H1 (cell line): ENCODE results near the gene MCF2L. TPM values are rescaled to one million over a fixed set of nuclear protein-coding genes. Genes with fewer than 3 reads are reported as not detected.

ENCODE experiments used
- CTCF ChIA-PET: fragments of 300-600 bp; sonication (Branson Sonifier 250); formaldehyde crosslinking; loops from one replicate; lab custom pipeline; 2021; ENCODE audit not compliant: partially characterized antibody; lab: Charles Lee
- POLR2A ChIA-PET: fragments of 300-600 bp; sonication (Branson Sonifier 250); formaldehyde crosslinking; loops from one replicate; lab custom pipeline; 2021; ENCODE audit warnings: inconsistent platforms; ENCODE audit not compliant: partially characterized antibody; lab: Charles Lee
- DNase-seq, 2 experiments: peaks; one replicate each; pipeline versions ENCODE4 v3.0.0 to v3.0.0-alpha.2; 2010 to 2022; ENCODE audit warnings: low spot score in 2 of 2, low read depth in 1 of 2, mixed read lengths in 1 of 2
- FAIRE-seq: peaks from 2 replicates; lab custom pipeline; 2011; peaks lifted over from hg19 to GRCh38; lab: Jason Lieb, UNC
- H2AFZ ChIP-seq: 2 replicates; pipeline ENCODE4 v1.8.1; 2012; ENCODE audit warnings: low read length, inconsistent platforms
- H2AK5ac ChIP-seq: 2 replicates; pipeline ENCODE4 v1.6.1; 2013; ENCODE audit warnings: low read depth, low read length
- H2BK120ac ChIP-seq: replicated peaks from 2 replicates; pipeline ENCODE3; 2013; ENCODE audit warnings: low read depth, low read length, inconsistent platforms
- H2BK12ac ChIP-seq: 2 replicates; pipeline ENCODE4 v1.6.1; 2013; ENCODE audit warnings: low read depth, low read length
- H2BK15ac ChIP-seq: 2 replicates; pipeline ENCODE4 v1.6.1; 2013; ENCODE audit warnings: low read length
- H2BK20ac ChIP-seq: 2 replicates; pipeline ENCODE4 v1.6.1; 2013; ENCODE audit warnings: low read length
- H2BK5ac ChIP-seq: 2 replicates; pipeline ENCODE4 v1.6.1; 2013; ENCODE audit warnings: low read depth, low read length
- H3K14ac ChIP-seq: 2 replicates; pipeline ENCODE4 v1.6.1; 2013; ENCODE audit warnings: inconsistent platforms; ENCODE audit not compliant: insufficient read length
- H3K18ac ChIP-seq: 2 replicates; pipeline ENCODE4 v1.6.1; 2013; ENCODE audit warnings: low read length; ENCODE audit errors: extremely low read depth
- H3K23ac ChIP-seq: 2 replicates; pipeline ENCODE4 v1.6.1; 2013; ENCODE audit warnings: inconsistent platforms; ENCODE audit not compliant: insufficient read length
- H3K23me2 ChIP-seq: 2 replicates; pipeline ENCODE4 v1.6.1; 2013; ENCODE audit warnings: low read depth, low read length
- H3K27ac ChIP-seq: 2 replicates; pipeline ENCODE4 v1.6.1; 2011; ENCODE audit warnings: low read depth, low read length, inconsistent platforms
- H3K27me3 ChIP-seq, 4 experiments: replicated peaks in 1 of 4; 1 replicate in 1 of 4; 2 replicates in 3 of 4; pipeline versions ENCODE4 v1.6.1 to v1.8.1; 2011 to 2013; ENCODE audit warnings: low read length in 3 of 4, mild to moderate bottlenecking in 3 of 4, inconsistent platforms in 2 of 4, mixed read lengths in 2 of 4, moderate library complexity in 1 of 4; ENCODE audit not compliant: control insufficient read depth in 3 of 4, insufficient read depth in 3 of 4; ENCODE audit errors: extremely low read depth in 1 of 4
- H3K36me3 ChIP-seq, 4 experiments: 2 replicates each; pipeline versions ENCODE4 v1.6.1 to v1.8.1; 2011 to 2013; ENCODE audit warnings: mild to moderate bottlenecking in 4 of 4, low read length in 3 of 4, moderate library complexity in 2 of 4, control low read depth in 1 of 4, inconsistent platforms in 1 of 4; ENCODE audit not compliant: insufficient read depth in 4 of 4, control insufficient read depth in 2 of 4
- H3K4ac ChIP-seq: replicated peaks from 2 replicates; pipeline ENCODE3; 2013; ENCODE audit warnings: low read length, low read depth, mixed read lengths, inconsistent platforms; ENCODE audit not compliant: insufficient read length
- H3K4me1 ChIP-seq, 4 experiments: replicated peaks in 1 of 4; 1 replicate in 1 of 4; 2 replicates in 3 of 4; pipeline versions ENCODE4 v1.6.1 to v1.8.1; 2011 to 2013; ENCODE audit warnings: low read length in 3 of 4, inconsistent platforms in 2 of 4, mixed read lengths in 1 of 4; ENCODE audit not compliant: insufficient read depth in 4 of 4, control insufficient read depth in 3 of 4
- H3K4me2 ChIP-seq, 2 experiments: 2 replicates each; pipeline versions ENCODE4 v1.6.1 to v1.8.1; 2011 to 2013; ENCODE audit warnings: low read depth in 2 of 2, low read length in 2 of 2, control low read depth in 1 of 2, inconsistent platforms in 1 of 2, mild to moderate bottlenecking in 1 of 2; ENCODE audit not compliant: insufficient read depth in 1 of 2
- H3K4me3 ChIP-seq, 4 experiments: fragments of 200-600, 300-600 bp in 1 of 4; sonication (generic), shearing (Covaris generic), sonication (Bioruptor Twin) in 1 of 4; 2 replicates each; pipeline versions ENCODE4 v1.5.1 to v1.8.1; 2011 to 2016; ENCODE audit warnings: low read length in 4 of 4, low read depth in 3 of 4, control low read depth in 2 of 4, inconsistent platforms in 2 of 4, mild to moderate bottlenecking in 2 of 4, mixed read lengths in 1 of 4, moderate library complexity in 1 of 4; ENCODE audit not compliant: insufficient read depth in 2 of 4; ENCODE audit errors: extremely low read depth in 1 of 4
- H3K56ac ChIP-seq: replicated peaks from 2 replicates; pipeline ENCODE3; 2013; ENCODE audit warnings: low read depth, mild to moderate bottlenecking, mixed read lengths, low read length, inconsistent platforms; ENCODE audit not compliant: insufficient read length
- H3K79me1 ChIP-seq: 2 replicates; pipeline ENCODE4 v1.6.1; 2013; ENCODE audit warnings: low read depth, low read length, control low read depth
- H3K79me2 ChIP-seq, 2 experiments: 2 replicates each; pipeline versions ENCODE4 v1.6.1 to v1.8.1; 2012 to 2013; ENCODE audit warnings: low read length in 2 of 2, mild to moderate bottlenecking in 2 of 2, inconsistent platforms in 1 of 2; ENCODE audit not compliant: insufficient read depth in 2 of 2, control insufficient read depth in 1 of 2
- H3K9ac ChIP-seq, 4 experiments: replicated peaks in 1 of 4; 1 replicate in 1 of 4; 2 replicates in 3 of 4; pipeline versions ENCODE4 v1.6.1 to v1.8.1; 2011 to 2013; ENCODE audit warnings: low read depth in 3 of 4, low read length in 3 of 4, control low read depth in 2 of 4, mild to moderate bottlenecking in 2 of 4, moderate library complexity in 2 of 4, inconsistent platforms in 1 of 4; ENCODE audit errors: extremely low read depth in 1 of 4
- H3K9me3 ChIP-seq, 2 experiments: 2 replicates each; pipeline versions ENCODE4 v1.6.1 to v1.8.1; 2012 to 2013; ENCODE audit warnings: mild to moderate bottlenecking in 2 of 2, moderate library complexity in 2 of 2, control low read depth in 1 of 2, inconsistent platforms in 1 of 2, low read depth in 1 of 2, low read length in 1 of 2, mixed read lengths in 1 of 2; ENCODE audit not compliant: insufficient read depth in 2 of 2
- H4K20me1 ChIP-seq, 2 experiments: replicated peaks in 1 of 2; 2 replicates each; pipeline versions ENCODE3 to v1.8.1; 2011 to 2013; ENCODE audit warnings: inconsistent platforms in 2 of 2, low read length in 2 of 2, mild to moderate bottlenecking in 1 of 2; ENCODE audit not compliant: insufficient read depth in 2 of 2, control insufficient read depth in 1 of 2
- H4K5ac ChIP-seq: 2 replicates; pipeline ENCODE4 v1.6.1; 2013; ENCODE audit warnings: low read length, low read depth, mixed read lengths, inconsistent platforms; ENCODE audit not compliant: insufficient read length
- H4K8ac ChIP-seq: 2 replicates; pipeline ENCODE4 v1.8.0; 2013; ENCODE audit warnings: mild to moderate bottlenecking, moderate library complexity, low read length, inconsistent platforms; ENCODE audit not compliant: insufficient read depth; ENCODE audit errors: extremely low read depth
- H4K91ac ChIP-seq: replicated peaks from 2 replicates; pipeline ENCODE3; 2013; ENCODE audit warnings: low read length, mixed read lengths, inconsistent platforms; ENCODE audit not compliant: insufficient read length
- SIX5 ChIP-seq: IDR thresholded peaks from 2 replicates; pipeline ENCODE4 v1.6.1; 2011; ENCODE audit warnings: mild to moderate bottlenecking, low read depth, low read length
- WGBS, 2 experiments: shearing (Covaris generic) in 1 of 2; methylation state at CpG; one replicate each; pipeline versions ENCODE4 v1.1.6 to v1.1.7; 2013 to 2015; ENCODE audit warnings: low lambda C conversion rate in 2 of 2, mixed read lengths in 2 of 2, inconsistent platforms in 1 of 2, low coverage in 1 of 2, missing lambda C conversion rate in 1 of 2; ENCODE audit not compliant: insufficient replicate concordance in 2 of 2, insufficient coverage in 1 of 2, insufficient read length in 1 of 2; ENCODE audit errors: extremely low coverage in 1 of 2, missing lambda C conversion rate in 1 of 2; 5-methylcytosine and 5-hydroxymethylcytosine counted together
- polyA plus RNA-seq, 7 experiments: library from polyadenylated mRNA; depleted of rRNA in 3 of 7; stranded (reverse) in 5 of 7; unstranded in 2 of 7; fragments of >200 nt in 5 of 7; fragments of 200-250 nt in 2 of 7; gene quantifications; 1 replicate in 5 of 7; 2 replicates in 1 of 7; 4 replicates in 1 of 7; pipeline versions ENCODE4 v1.2.1 to v1.2.3, GENCODE V29; 2011 to 2013; ENCODE audit warnings: missing spikeins in 2 of 7, mixed read lengths in 2 of 7
- total RNA-seq: library from RNA; stranded (reverse); fragmentation: NEBNext Ultra II Directional; extraction: Animal tissue kit (Norgen Biotek cat#: 25700); gene quantifications from 2 replicates; pipeline ENCODE4 v1.2.1, GENCODE V29; 2021

The MCF2L gene
- total and polyA plus RNA-seq, 2 of the 8 experiments (the other 6 are each of a cell fraction or from before 2014, with no cell fraction given): 10.1 to 24.4 TPM

DNA sequence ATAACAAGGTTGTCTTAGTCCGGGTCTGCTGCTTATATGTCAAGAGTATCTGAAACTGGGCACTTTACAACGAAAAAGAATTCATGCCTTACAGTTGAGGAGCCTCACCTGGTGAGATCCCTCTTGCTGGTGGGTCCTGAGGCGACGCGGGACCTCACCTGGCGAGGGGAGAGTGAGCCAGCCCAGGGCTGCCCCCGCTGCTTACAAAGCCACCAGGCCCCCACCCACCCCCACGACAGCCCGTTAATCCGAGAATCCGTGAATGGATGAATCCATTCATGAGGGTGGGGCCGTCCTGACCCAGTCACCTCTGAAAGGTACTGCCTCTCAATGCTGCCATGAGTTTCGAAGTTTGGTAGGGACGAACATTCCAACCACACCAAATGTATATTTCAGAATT is 82.6 kb downstream of the MCF2L start:
- Histone ChIP-seq H4K91ac (no peak overlapping the region), H3K4ac (no peak overlapping the region), H3K4me2 (no peak overlapping the region; a peak in 1 of 4 replicates), H3K79me1 (0 out of 2 replicates have a peak, but pooled peaks cover 2% of the 10 kb centered on the region), H2BK15ac (no peak overlapping the region), H3K23me2 (peaks cover 7% of the 10 kb centered on the region; the same call in 1 of the 2 replicates), H2AFZ (no peak overlapping the region), H3K9ac (no peak overlapping the region), H3K27ac (no peak overlapping the region), H4K5ac (no peak overlapping the region), H3K36me3 (no peaks in the 10 kb centered on the region; a peak in 1 of 8 replicates), H3K23ac (no peak overlapping the region), H2AK5ac (no peak overlapping the region), H3K56ac (no peak overlapping the region), H2BK120ac (no peak overlapping the region), H3K4me1 (peaks cover 0 to 10% (median 5%) of the 10 kb centered on the region in 4 experiments; a peak in 6 of 7 replicates), H3K9me3 (peaks cover 0 to 3% of the 10 kb centered on the region in 2 experiments; a peak in 1 of 4 replicates), H3K18ac (no peak overlapping the region), H3K27me3 (no peaks in the 10 kb centered on the region; a peak in 1 of 7 replicates), H2BK5ac (no peak overlapping the region), H3K14ac (no peak overlapping the region), H4K8ac (no peak overlapping the region), H4K20me1 (peaks cover 0 to 4% of the 10 kb centered on the region in 2 experiments), H2BK20ac (no peak overlapping the region), H3K4me3 (no peak overlapping the region), H3K79me2 (no peaks in the 10 kb centered on the region), H2BK12ac (no peak overlapping the region)
- POLR2A ChIA-PET: interaction anchor here (0.5 to 1.3 kb wide), 2 partner anchors 49 to 159 kb away, joined by 3 read pairs; no protein-coding TSS in a partner anchor
- CTCF ChIA-PET: interaction anchor here (0.9 to 2.7 kb wide), 4 partner anchors 16 to 125 kb away, joined by 3 to 16 read pairs (median 4); no protein-coding TSS in a partner anchor
- DNase-seq (no peak), FAIRE-seq (no peak)
- 88% methylated on average over 14 of the region's 14 CpGs; no CpG with 5 or more reads in 1 of the 2 experiments for WGBS, 2 experiments
- no peak for TF ChIP-seq SIX5
